HL-60 (cell line): ENCODE data around the gene ZCCHC24.
"Not testable (repeated sequence)": the region's sequence is repeated elsewhere in the genome, so short reads cannot be mapped to it uniquely, and the experiment has no call there.

Source experiments
- DNase-seq, 2 experiments: peaks; one replicate each; pipeline ENCODE4 v3.0.0-alpha.2; 2010 to 2020; ENCODE audit warnings: low read depth in 1 of 2, low spot score in 1 of 2
- H3K27ac ChIP-seq: fragments of 250-450 bp; sonication (Bioruptor Pico); replicated peaks from 2 replicates; pipeline ENCODE4 v1.5.1; 2020; ENCODE audit warnings: mild to moderate bottlenecking, moderate library complexity
- H3K27me3 ChIP-seq: fragments of 250-450 bp; sonication (Bioruptor Pico); 2 replicates; pipeline ENCODE4 v1.5.1; 2021; ENCODE audit warnings: mild to moderate bottlenecking, moderate library complexity; ENCODE audit not compliant: insufficient read depth, poor library complexity, severe bottlenecking
- H3K4me3 ChIP-seq: replicated peaks from 2 replicates; pipeline ENCODE4 v1.5.1; 2011; ENCODE audit warnings: mild to moderate bottlenecking, control low read depth, low read length; ENCODE audit not compliant: insufficient read depth
- CTCF ChIP-seq: IDR thresholded peaks from one replicate; pipeline ENCODE4 v1.5.1; 2011; ENCODE audit warnings: low read length, control low read depth, inconsistent platforms; ENCODE audit not compliant: insufficient read depth
- GABPA ChIP-seq: IDR thresholded peaks from 2 replicates; pipeline ENCODE4 v1.6.1; 2012; ENCODE audit warnings: low read depth
- POLR2AphosphoS5 ChIP-seq: IDR thresholded peaks from 2 replicates; pipeline ENCODE4 v1.6.1; 2012; ENCODE audit warnings: low read depth
- REST ChIP-seq: IDR thresholded peaks from 2 replicates; pipeline ENCODE4 v1.6.1; 2012; ENCODE audit warnings: low read depth; ENCODE audit not compliant: insufficient replicate concordance
- SPI1 ChIP-seq: IDR thresholded peaks from 2 replicates; pipeline ENCODE4 v1.6.1; 2012; ENCODE audit warnings: low read depth, mild to moderate bottlenecking, borderline replicate concordance

The ZCCHC24 gene

GRCh38 chr10:79340646-79341244 is 104.7 kb downstream of the ZCCHC24 start:
- Histone ChIP-seq H3K27me3 (no peaks in the 10 kb centered on the region), H3K4me3 (no peak overlapping the region), H3K27ac (no peak overlapping the region)
- TF ChIP-seq POLR2AphosphoS5 (no peak), CTCF (no peak), GABPA (no peak), REST (no peak), SPI1 (no peak)
- DNase-seq, result no peak

- TF ChIP-seq GABPA, result no peak
- TF ChIP-seq POLR2AphosphoS5, result no peak
- TF ChIP-seq REST, result no peak
- TF ChIP-seq CTCF, result no peak
- TF ChIP-seq SPI1, result no peak
- no peak overlapping the region for H3K4me3 ChIP-seq
- DNase-seq, result no peak
- H3K27me3 ChIP-seq, result no peaks in the 10 kb centered on the region
- H3K27ac ChIP-seq, result no peak overlapping the region
These were observed 106.2 kb downstream of the ZCCHC24 start for GRCh38 chr10:79339266-79339665.

- not testable (repeated sequence) for H3K27ac ChIP-seq, H3K4me3 ChIP-seq, H3K27me3 ChIP-seq, DNase-seq
These were observed 107.5 kb downstream of the ZCCHC24 start for GRCh38 chr10:79337783-79338469.

GRCh38 chr10:79336739-79337138 is 108.7 kb downstream of the ZCCHC24 start:
- DNase-seq, result no peak
- no peak for TF ChIP-seq POLR2AphosphoS5
- TF ChIP-seq REST, result no peak
- no peak for TF ChIP-seq CTCF
- TF ChIP-seq GABPA, result no peak
- TF ChIP-seq SPI1, result no peak
- no peaks in the 10 kb centered on the region for H3K27me3 ChIP-seq
- H3K4me3 ChIP-seq, result no peak overlapping the region
- H3K27ac ChIP-seq, result no peak overlapping the region
